WTC11 (cell line): Measurements from ENCODE around the gene ERBB2.

ENCODE experiments used
- CREB1 ChIP-seq: sonication (generic); formaldehyde crosslinking; IDR thresholded peaks from 2 replicates; pipeline ENCODE4 v1.8.0; 2023; ENCODE audit warnings: mild to moderate bottlenecking, missing genetic modification reagents
- CREM ChIP-seq: sonication (generic); formaldehyde crosslinking; IDR thresholded peaks from 2 replicates; pipeline ENCODE4 v1.8.1; 2022; ENCODE audit warnings: mild to moderate bottlenecking, missing genetic modification reagents, moderate library complexity
- CTCF ChIP-seq: fragments of 200-600 bp; IDR thresholded peaks from 2 replicates; pipeline ENCODE4 v1.8.0; 2022; ENCODE audit warnings: antibody characterized with exemption
- E2F1 ChIP-seq: sonication (generic); formaldehyde crosslinking; IDR thresholded peaks from 2 replicates; pipeline ENCODE4 v1.8.0; 2022; ENCODE audit warnings: mild to moderate bottlenecking, missing genetic modification reagents
- E2F4 ChIP-seq: sonication (generic); formaldehyde crosslinking; IDR thresholded peaks from 2 replicates; pipeline ENCODE4 v1.8.1; 2022; ENCODE audit warnings: low read depth, mild to moderate bottlenecking, moderate library complexity, missing genetic modification reagents, borderline replicate concordance
- FOXK1 ChIP-seq: sonication (generic); formaldehyde crosslinking; IDR thresholded peaks from 2 replicates; pipeline ENCODE4 v1.8.0; 2022; ENCODE audit warnings: mild to moderate bottlenecking, moderate library complexity, missing genetic modification reagents
- FOXP1 ChIP-seq: sonication (generic); formaldehyde crosslinking; IDR thresholded peaks from 2 replicates; pipeline ENCODE4 v1.8.0; 2022; ENCODE audit warnings: missing genetic modification reagents, mild to moderate bottlenecking, moderate library complexity, borderline replicate concordance
- NFYB ChIP-seq: sonication (generic); formaldehyde crosslinking; conservative IDR thresholded peaks from 2 replicates; pipeline ENCODE4 v1.8.0; 2022; ENCODE audit warnings: low read depth, missing genetic modification reagents
- NR3C1 ChIP-seq: sonication (generic); formaldehyde crosslinking; conservative IDR thresholded peaks from 2 replicates; pipeline ENCODE4 v1.8.1; 2023; ENCODE audit warnings: low read depth, mild to moderate bottlenecking, missing genetic modification reagents

- TF ChIP-seq CTCF (no peak), E2F1 (CRISPR knock-in tag) (no peak), NR3C1 (CRISPR knock-in tag) (no peak), FOXP1 (CRISPR knock-in tag) (no peak), NFYB (CRISPR knock-in tag) (no peak), CREB1 (CRISPR knock-in tag) (no peak), E2F4 (CRISPR knock-in tag) (no peak), FOXK1 (CRISPR knock-in tag) (no peak), CREM (CRISPR knock-in tag) (no peak)
Measured at GRCh38 chr17:39775031-39775430, 75.2 kb downstream of the ERBB2 start.
